ENCODE measurements around the gene CALCOCO1.
"Not testable (repeated sequence)": the region's sequence is repeated elsewhere in the genome, so short reads cannot be mapped to it uniquely, and the experiment has no call there.

Gene CALCOCO1

DNA sequence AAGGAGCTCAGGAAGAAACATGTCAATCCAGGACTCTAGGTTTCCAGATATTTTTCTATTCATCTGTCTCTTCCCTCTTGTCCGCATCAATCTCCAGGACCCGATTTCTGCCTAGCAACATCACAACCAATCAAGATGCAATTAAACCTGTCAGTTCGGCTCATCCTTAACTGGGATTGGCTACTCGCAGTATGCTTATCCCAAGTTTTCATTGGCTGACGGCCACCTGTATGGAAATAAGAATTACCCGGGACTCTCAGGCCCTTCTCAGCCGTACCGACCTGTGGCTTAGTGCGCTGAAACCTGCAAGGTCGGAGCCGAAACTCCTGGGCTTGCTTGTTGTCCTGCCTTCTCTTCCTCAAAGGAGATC lies 31.0 kb downstream of the CALCOCO1 start:
- peak; percentile 91 for DNase-seq

DNA sequence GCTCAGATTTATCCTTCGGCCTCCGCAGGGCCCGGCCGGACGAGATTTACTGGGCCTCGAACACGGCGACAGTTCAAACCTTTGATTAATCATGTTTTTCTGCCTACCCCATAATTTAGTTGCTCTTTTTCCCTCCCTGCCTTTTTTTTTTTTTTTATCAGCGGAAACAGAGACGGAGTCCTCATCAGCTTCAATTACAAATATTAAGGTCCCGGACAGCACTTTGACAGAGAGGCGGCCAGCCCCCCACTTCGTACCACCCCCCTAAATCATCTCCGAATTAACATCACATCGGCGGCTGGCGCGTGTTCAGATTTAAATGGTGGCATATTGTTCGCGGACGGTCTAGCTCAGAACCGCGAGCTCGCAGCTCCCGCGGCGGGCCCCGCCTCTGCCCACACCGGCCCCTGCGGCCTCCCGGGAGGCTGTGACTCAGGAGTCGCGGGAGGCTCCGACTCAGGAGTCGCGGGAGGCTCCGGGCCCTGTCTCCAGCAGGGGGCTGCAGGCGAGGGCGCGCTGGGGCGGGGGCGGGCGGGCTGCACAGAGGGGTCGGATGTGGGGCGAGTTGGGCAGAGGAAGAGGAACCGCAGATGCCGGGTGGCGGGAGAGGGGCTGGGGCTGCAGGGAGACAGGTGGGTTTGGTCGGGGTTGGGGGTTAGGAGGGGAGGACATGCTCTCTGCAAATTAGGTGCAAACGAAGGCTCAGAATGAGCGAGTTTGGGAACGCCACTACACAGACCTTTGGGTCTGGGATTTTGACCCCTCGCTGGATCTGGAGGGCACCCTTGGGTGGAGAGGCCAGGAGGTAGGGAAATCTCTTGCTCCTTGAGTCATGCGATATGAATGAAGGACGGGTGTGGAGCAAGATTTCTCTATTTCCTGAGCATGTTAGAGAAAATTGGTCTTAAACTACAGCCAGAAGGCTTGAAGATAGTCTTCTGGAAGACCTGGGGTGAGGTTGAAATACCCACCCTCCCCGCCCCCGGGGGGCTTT lies 31.8 kb downstream of the CALCOCO1 start:
- no peak for DNase-seq

DNA sequence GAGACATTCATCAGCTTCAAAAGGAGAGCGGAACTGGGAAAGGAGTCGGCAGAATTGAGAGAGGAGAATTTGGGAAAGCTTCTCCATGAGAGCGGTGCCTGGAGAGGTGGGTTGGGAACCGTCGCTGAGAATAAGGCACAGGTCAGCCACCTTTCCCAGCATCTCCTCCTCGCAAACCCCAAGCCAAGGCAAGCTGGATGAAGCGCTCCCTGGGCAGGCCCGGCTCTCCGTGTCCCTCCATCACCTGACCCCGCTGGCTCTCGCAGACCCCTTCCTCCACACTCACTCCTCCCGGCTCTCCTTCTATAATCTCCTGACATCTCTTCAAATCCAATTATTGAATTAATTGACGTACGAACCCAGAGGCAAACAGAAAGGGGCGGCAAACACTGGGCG lies 32.5 kb downstream of the CALCOCO1 start:
- DNase-seq = no peak

DNA sequence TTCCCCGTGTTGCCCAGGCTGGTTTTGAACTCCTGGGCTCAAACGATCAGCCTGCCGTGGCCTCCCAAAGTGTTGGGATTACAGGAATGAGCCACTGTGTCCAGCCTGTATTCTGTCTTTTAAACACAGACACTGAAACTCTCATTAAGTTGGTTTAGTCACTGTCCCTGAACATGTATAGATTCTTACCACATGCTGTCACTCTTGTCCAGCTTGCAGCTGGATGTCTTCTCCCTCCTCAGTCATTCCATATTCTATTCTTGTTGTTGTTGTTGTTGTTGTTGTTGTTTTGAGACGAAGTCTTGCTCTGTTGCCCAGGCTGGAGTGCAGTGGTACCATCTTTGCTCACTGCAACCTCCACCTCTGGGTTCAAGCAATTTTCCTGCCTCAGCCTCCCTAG lies 39.1 kb downstream of the CALCOCO1 start:
- no peak for DNase-seq

DNA sequence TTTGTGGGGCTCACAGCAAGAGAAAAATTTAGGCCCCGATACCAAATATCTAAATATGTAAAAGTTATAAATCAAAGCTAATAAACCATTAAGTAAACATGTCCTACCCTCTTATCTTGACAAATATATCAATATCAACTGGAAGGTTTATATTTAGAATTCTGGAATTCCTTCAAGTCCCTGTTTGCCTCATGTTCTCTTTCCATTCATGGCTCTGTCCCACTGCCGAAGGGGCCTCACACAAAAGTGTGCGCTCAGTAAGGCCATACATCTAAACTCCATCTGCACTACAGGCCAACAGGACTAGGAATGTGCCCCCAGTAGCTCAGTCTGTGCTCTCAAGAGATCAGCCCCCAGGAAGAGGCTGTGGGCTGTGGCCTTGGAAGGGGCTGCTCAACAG lies 40.8 kb downstream of the CALCOCO1 start:
- no peak for DNase-seq

DNA sequence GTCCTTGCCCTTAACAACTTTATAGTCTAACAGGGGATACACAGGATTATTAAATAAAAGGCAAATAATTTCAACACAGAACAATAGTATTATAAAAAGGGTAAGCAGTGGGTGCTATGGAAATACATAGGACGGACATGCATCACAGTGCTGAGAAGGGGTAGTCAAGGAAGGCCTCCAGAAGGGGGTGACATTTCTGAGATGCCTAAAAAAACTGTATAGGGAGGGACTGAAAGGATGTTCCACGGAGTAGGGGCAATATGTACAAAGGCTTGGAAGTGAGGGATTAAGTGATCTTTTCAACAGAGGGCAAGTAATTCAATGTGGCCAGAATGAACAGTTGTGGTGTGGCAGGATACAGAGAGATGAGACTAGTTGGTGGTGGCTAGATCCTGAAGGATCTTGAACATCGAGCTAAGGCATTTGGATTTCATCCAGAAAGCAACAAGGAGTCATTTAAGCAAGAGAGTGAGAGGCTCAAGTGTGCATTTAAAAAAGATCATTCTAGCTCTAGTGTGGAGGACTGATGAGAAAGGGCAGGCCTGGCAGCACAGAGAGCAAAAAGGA lies 42.5 kb downstream of the CALCOCO1 start:
- no peak for DNase-seq

DNA sequence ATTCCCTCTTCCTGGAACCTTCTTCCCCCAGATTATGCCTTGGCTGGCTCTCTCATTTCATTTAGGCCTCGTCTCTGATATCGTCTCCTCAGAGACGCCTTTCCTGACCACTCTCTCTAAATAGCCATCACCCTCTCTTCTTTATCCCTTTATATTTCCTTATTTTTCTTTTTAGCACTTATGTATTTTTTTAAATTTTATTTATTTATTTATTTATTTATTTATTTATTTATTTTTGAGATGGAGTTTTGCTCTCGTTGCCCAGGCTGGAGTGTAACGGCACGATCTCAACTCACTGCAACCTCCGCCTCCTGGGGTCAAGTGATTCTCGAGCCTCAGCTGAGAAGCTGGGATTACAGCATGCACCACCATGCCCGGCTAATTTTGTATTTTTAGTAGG lies 43.3 kb downstream of the CALCOCO1 start:
- no peak for DNase-seq

DNA sequence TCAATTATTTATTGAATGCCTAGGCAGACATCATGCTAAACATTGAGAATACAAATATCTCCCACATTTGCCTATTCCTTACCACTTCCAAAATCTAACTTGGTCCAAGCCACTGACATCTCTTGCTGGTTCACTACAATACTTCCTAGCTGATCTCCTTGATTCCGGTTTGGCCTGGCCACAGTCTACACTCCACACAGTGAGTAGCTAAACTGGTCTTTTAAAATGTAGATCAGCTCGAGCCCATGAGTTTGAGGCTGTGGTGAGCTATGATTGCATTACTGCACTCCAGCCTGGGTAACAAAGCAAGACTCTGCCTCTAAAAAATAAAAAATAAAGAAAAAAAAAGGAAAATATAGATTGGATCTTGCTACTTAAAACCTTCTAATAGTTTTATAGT lies 43.8 kb downstream of the CALCOCO1 start:
- DNase-seq = no peak

DNA sequence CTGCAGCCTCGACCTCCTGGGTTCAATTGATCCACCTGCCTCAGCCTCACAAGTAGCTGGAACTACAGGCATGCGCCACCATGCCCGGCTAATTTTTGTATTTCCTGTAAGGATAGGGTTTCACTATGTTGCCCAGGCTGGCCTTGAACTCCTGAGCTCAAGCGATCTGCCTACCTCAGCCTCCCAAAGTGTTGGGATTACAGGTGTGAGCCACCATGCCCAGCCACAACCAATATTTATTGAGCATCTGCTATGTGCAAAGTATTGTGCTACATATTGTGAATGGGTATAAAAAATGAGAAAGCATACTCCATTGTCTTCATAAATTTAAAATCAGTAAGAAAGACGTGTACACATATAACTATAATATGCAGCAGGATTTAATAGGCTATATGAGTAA lies 47.2 kb downstream of the CALCOCO1 start:
- not testable (repeated sequence) for DNase-seq

DNA sequence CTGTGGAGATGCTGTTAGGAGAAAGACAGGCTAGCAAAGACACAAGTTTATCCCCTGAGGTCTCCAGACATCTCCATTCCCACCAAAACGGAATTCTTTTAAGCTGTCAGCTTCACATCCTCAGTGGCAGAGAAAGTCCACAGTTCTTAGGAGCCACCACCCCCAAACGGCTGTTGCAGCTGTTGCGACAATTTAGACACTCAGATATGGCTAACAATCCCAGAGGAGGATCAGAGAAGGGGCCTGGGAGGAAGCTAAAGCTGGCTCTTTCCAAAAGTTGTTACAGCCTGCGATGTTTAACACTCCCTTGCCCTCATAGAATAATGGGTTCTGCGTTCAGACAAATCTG lies 49.5 kb downstream of the CALCOCO1 start:
- DNase-seq = no peak

DNA sequence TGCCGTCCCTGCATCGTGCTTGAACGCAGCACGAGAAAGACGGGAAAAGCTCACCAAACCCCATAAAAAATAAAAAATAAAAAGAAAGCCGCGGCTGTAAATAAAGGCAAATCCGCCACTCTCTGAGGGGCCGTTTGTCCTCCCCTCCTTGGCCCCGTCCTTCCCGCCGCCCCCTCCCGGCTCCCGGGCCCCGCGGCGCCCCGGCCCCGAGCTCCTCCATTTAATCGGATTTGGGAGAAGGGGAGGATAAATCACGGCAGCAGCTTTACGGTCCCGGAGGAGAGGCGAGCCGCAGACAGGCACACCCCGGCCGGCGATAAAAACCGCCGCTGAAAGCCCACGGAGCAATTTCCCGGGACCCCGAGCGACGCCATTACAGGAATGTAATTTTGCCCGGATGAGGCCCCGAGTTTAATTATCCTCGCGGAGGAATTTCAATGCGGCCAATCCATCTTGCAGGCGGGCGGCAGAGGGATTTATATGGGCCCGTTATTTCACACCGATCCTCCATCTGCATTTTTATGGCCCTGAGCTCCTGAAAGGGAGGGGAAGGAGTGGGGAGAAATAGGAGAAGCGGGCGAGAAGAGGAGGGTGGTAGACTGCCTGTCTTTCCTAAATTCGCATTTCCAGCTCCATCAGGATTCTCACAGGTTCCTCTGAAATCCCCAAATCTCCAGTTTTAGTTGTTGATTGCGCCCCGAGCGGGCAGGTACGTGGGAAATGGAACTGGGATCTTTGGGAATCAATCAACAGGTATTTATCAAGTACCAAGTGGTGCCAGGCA lies 50.0 kb downstream of the CALCOCO1 start:
- DNase-seq = no peak

DNA sequence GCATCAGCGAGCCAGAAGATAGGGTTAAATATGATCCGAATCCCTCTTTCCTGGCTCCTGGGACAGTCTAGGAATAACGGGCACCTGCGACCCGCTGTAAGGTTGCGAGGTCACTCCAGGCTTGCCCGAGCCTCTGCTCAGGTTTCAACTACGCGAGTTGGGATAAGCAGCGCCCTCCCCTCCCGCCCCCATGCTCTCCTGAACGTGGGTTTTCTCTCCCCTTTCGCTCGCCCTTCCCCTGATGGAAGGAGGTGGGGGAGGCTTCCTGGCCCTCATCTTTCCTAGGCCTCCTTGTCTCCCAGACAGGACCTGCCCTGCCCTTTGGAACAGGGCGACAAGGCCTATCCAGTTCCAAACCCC lies 50.6 kb downstream of the CALCOCO1 start:
- DNase-seq = peak; percentile 58

DNA sequence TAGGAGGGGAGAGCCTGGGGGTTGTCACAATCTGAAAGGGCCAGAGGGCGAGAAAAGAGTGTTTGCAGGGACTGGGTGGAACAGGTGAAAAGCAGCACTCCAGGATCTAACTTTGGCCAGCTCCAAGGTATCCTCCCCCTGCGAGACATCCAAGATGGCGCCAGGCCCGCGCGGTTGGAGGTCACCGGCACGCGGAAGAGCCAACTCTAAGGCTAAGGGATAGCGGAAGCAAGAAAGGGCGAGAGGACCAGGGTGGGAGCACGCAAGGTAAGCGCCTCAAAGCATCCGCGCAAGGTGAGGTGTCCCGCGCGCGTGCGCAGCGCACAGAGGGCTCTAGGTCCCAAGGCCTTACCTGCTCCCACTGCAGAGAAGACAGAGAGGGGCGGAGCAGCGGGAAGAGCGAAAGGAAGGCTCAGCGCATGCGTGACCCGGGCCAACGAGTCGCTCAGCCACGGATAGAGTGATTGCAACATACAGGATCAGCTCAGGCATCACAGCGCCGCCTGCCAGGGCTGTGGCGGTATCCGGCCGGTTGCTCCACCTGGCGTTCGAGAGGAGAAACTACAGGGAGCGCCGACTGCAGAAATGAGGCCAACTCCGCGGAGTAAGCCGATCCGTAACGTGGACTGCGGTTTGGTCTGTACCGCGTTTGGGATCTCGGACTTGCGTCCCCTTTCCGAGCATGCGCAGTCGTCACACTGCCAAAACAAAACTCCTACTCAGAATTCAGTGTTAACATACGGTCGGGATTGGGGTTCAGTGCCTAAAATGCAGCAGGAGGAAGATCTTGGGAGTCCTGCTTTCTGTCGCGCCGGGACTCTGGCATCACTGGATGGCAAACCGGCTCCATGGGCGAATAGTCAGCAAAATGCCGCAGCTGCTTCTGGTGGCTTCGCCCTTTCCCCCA lies 51.3 kb downstream of the CALCOCO1 start, which contains the start of gene ATP5MC2:
Gene ATP5MC2, minus strand, starts transcription at position 383 of the 907 bp plus-strand sequence. CDS start 3,469 bp downstream, outside the sequence.
- peak; percentile 99 for DNase-seq

DNA sequence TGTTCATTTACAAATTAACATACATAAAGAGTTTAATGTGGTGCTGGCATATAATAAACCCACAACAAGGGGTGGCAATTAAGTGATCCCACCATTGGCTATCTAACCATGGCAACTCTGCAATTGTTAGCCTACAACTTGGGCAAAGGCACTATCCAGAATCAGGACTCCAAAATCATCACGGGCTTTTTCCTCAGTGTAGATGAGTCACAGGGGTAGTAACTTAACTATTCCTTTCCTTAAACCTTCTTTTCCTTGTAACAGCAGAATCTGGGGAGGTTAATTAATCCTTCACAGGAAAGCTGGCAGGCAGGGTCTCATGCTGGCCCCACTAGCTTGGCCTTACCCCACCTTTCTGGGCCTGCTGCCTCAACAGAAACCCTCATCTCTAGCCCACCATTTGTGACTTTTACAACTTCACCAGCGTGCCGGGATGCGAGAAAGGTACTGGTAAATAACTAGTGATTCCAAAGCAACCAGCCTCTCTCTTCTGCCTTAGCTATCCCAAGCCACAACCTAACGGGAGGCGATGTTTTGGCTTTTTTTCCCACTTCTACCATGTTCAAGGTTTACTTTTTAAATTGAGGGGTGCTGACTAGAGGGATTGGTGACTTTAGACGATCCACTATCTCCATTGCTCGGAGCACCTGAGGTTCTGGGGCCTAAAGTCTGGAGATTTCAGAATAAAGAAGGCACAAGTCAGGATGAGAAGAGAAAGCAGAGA lies 52.1 kb downstream of the CALCOCO1 start:
- no peak for DNase-seq

DNA sequence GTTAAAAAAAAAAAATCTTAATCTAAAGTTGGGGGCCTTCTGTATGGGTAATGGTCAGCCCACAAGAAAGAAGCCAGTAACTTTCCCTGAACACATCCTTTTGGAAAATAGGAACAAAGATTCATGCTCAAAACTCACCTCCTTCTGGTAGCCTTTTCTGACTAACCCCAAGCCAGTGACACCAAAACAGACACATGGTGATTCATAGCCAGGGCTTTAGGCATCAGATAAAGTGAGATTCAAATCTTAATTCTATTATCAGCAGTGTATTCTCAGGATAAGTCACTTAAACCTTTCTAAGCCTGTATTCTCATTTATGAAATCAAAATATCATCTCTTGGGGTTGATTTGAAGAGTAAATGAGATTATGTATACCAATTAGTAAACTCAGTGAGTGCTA lies 56.3 kb downstream of the CALCOCO1 start:
- no peak for DNase-seq

DNA sequence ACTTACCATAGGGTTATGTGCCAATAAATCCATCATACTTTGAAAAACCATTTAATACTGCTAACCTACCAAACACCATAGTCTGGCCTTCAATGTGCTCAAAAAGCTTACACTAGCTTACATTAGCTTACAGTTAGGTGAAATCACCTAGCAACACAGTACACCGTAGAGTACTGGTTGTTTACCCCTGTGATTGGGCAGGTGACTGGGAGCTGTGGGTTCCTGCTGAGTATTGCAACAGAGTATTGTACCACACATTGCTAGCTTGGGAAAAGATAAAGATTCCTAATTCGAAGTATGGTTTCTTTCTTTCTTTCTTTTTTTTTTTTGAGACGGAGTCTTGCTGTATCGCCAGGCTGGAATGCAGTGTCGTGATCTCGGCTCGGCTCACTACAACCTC lies 56.9 kb downstream of the CALCOCO1 start:
- DNase-seq = no peak

DNA sequence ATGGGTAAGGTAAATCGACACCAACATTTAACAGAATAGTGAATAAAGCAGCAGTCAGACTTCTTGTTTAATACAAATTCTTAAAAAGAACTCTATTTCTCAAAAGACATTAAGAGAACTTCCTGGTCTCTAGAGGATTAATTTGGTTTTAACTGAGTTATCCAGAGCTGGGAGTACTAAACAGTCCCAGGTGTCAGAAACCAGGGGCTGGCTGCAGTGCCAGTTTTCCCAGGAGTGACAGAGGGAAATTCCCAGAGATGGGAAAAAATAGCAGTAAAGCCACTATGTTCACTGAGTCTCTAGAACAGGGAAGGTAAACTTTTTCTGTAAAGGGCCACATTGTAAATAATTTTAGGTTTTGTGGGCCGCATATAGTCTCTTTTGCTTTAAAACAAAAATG lies 60.2 kb downstream of the CALCOCO1 start:
- DNase-seq = no peak

DNA sequence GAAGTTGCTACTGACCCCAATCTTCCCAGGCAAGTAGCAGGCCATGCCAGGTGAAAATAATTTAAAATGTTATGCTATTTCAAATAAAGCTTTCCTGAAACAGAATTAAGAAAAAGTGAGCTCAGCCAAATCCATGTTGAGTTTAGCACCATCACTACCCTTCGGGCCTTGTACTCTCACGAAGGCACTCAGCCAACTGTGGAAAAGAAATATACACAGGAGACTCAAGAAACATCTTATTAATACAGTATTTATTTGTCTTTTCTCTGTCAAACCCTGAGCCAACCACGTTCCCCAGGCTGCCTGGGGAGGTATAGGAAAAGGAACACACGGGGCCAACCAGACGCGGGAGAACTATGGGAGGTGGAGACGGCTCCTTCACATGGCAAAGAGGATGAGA lies 62.3 kb downstream of the CALCOCO1 start:
- no peak for DNase-seq

DNA sequence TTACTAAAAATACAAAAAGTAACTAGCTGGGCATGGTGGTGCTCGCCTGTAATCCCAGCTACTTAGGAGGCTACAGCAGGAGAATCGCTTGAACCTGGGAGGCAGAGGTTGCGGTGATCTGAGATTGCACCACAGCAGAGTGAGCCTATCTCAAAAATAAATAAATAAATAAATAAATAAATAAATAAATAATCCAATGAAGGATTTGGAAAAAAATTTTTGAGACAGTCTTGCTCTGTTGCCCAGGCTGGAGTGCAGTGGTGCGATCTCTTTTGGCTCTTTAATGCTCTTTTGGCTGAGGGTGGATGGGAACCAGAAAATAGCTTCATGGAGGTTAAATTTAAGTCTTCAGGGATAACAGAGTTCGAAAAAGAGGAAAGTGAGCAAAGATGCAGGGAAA lies 63.1 kb downstream of the CALCOCO1 start:
- no peak for DNase-seq

DNA sequence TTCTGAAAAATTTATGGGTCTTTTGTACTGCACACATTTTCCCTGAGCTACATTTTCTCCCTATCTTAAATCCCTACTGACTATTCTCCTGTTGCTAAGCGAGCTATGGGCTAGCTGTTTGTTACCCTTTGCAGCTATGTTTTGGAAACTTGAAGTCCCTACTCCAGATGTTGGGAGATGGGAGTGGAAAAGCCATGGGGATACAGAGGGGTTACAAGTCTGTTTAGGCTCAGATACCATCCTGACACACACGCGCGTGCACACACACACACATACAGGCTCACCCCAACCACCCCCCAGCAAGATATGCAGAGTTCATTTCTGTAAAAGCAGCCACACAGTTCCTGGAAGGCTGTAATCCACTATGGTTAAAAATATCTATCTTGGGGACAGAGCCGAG lies 67.2 kb downstream of the CALCOCO1 start:
- no peak for DNase-seq

DNA sequence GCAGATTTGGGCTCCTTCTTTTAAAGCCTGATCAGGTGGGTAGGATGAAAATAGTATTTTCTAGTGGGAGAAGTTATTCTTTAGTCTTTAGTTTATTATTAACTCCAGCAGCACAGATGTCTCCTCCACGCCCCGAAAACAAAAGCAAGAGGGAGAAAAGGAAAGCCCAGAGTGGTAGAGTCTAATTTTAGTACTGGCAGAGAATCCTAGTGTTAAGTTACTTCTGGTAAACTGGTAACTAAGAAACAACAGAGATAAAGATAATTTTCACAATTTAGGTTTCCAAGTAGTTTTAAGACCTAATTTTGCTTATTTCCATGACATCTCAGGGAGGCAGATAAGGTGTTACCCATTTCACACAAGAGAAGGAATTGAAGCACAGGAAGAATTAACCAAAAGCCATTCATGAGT lies 67.7 kb downstream of the CALCOCO1 start:
- no peak for DNase-seq

DNA sequence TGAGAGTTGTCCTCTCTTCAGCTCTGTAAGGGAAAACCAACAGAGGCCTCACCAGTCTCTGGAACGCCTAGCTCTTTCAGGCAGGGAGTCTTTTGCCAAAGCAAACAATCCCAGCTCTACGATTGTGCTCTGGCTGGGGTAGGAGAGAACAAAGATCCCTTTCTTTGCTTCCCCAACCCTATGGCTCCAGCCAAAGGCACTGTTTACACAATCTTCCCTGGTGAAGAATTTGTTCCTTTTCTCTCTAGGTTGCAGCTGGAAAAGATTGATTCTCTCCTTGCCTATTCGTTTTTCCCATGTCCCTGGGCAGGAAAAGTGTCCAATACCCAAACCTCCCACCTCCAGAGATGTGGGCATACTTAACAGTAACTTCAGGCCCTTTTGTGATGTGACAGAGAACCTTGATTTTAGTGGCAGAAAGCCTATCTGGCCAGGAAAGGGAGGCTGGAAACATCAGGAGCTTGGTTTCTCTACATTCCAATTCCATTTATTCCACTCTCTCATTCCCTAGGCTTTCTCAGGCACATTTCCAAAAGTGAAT lies 68.2 kb downstream of the CALCOCO1 start:
- DNase-seq = peak; percentile 84

Measured in NCI-H2029 (cell line).